GM12801 (cell line): ENCODE results near the gene TEDC2.

Source experiments
- CTCF ChIP-seq: IDR thresholded peaks from one replicate; pipeline ENCODE4 v1.5.1; 2011; ENCODE audit warnings: control low read depth; ENCODE audit not compliant: insufficient read length; ENCODE audit errors: extremely low read depth

The TEDC2 gene

GRCh38 chr16:2470234-2470601, 10.3 kb downstream of the TEDC2 start:
- no peak for TF ChIP-seq CTCF

GRCh38 chr16:2470603-2471015, 10.7 kb downstream of the TEDC2 start:
- no peak for TF ChIP-seq CTCF

DNA sequence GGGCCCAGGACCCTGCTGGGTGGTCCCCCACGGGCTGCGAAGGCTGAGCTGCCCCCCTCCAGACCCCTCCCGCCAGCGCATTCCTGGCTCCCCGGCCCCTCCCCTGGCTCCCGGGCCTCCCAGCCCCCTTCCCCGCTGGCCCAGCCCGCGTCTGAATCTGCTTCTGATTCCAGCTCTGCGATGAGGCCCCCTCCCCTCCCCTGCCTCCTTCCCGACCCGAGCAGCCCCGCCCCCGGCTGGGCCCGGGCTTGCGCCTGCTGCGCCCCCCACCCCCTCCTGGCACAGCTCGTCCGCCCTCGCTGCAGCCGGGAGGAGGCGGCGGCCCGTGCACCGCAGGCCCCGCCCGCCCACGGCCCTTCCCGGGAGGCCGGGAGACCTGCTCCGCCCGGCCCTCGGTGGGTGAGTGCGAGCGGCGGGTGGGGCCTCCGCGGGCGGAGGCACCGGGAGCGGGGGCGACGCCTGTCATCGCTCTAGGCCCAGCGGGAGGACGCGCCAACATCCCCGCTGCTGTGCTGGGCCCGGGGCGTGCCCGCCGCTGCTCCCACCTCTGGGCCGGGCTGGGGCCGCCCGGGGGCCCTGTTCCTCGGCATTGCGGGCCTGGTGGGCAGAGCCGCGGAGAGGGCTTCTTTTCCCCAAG, 11.2 kb downstream of the TEDC2 start, which contains the start of gene NTN3:
TSS of gene NTN3 (plus strand) at position 282 of the 637 bp plus-strand sequence. CDS start 405 bp downstream, outside the sequence.
- TF ChIP-seq CTCF, result no peak

DNA sequence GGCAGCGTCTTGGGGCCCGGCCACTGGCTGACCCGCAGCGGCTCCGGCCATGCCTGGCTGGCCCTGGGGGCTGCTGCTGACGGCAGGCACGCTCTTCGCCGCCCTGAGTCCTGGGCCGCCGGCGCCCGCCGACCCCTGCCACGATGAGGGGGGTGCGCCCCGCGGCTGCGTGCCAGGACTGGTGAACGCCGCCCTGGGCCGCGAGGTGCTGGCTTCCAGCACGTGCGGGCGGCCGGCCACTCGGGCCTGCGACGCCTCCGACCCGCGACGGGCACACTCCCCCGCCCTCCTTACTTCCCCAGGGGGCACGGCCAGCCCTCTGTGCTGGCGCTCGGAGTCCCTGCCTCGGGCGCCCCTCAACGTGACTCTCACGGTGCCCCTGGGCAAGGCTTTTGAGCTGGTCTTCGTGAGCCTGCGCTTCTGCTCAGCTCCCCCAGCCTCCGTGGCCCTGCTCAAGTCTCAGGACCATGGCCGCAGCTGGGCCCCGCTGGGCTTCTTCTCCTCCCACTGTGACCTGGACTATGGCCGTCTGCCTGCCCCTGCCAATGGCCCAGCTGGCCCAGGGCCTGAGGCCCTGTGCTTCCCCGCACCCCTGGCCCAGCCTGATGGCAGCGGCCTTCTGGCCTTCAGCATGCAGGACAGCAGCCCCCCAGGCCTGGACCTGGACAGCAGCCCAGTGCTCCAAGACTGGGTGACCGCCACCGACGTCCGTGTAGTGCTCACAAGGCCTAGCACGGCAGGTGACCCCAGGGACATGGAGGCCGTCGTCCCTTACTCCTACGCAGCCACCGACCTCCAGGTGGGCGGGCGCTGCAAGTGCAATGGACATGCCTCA, 12.0 kb downstream of the TEDC2 start:
- no peak for TF ChIP-seq CTCF

GRCh38 chr16:2472488-2472864, 12.6 kb downstream of the TEDC2 start:
- TF ChIP-seq CTCF, result no peak

DNA sequence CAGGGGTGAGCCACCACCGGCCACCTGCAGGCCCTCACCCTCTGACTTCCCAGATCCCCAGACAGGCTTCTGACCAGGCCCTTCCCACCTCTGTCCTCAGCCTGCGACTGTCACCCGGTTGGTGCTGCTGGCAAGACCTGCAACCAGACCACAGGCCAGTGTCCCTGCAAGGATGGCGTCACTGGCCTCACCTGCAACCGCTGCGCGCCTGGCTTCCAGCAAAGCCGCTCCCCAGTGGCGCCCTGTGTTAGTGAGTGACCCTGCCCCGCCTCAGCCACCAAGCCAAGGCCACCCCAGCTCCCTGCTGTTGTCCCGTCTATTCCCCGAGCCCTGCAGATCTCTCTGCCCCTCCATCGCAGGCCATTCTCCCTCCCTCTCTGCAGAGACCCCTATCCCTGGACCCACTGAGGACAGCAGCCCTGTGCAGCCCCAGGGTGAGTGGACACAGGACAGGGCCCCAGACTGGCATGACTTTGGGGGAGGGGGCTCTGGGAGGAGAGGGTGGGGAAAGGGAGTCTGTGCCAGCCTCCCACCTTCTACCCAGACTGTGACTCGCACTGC, 13.1 kb downstream of the TEDC2 start:
- no peak for TF ChIP-seq CTCF

- TF ChIP-seq CTCF, result no peak
Measured at GRCh38 chr16:2473446-2473926, 13.6 kb downstream of the TEDC2 start.
